ENCODE measurements around the gene AKAP8.

The AKAP8 gene

DNA sequence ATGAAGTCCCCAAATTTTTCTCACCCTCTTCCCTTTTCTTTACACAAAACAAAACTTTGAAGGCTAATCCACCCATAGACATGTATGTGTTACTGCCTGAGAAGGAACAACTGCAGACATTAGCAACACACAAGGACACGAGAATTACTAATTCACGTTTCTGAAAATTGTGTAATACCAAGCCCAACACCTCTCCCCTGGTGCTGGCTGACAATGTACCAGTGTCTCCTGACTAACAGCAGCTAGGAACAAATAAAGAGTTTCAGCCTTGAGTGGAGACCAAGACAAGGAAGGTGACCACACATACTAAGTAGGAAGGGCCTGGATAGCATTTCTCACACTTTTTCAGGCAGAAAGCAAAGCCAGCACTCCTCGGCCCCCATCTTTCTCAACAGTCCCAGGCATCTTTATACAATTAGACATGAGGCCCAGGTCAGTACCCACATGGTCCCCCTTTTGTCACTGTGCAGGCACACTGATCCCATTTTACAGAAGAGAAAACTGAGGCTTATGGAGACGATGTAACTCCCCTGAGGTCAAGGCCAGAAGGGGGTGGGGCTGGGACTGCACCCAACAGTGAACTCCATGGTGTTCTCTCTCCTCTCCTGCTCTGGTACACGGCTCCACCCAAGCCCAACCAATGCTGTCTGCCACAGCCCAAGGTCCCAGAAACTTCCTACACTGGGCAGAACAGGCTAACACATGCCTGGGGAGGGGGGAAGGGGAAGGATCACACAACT, 55.9 kb downstream of the AKAP8 start:
- Mint-ChIP-seq H3K4me1 (peaks cover 63 to 86% of the 10 kb centered on the region in 2 donors), H3K4me3 (peak overlapping the region in 1 of 2 donors; percentile 52), H3K9me3 (no peaks in the 10 kb centered on the region), H3K27ac (peak overlapping the region; percentile 91), H3K36me3 (peaks cover 4 to 37% of the 10 kb centered on the region in 2 donors), H3K27me3 (no peaks in the 10 kb centered on the region)
- DNase-seq = no peak
- ATAC-seq (replicated peaks) = no peak

DNA sequence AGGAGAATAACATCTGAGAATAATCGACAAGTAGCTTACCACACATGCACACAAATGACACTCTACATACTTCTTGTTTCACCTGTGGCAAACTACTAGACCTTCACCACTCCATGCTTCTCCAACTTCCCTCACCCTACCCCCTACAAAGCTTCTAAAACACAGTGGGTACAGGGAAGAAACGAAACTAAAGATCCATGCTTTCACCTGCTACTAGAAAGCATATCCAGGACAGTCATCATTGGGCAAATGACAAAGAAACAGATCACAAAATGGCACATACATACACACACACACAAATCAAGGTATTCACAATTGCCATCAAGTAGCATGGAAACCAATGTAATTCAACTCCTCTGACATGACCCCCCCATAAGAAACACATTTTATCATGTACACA, 57.8 kb downstream of the AKAP8 start:
- H3K27ac Mint-ChIP-seq = peak overlapping the region; percentile 88

GRCh38 chr19:15320116-15320515, 59.5 kb downstream of the AKAP8 start:
- Mint-ChIP-seq H3K4me1 (peaks cover 74 to 91% of the 10 kb centered on the region in 2 donors), H3K4me3 (no peak overlapping the region), H3K27me3 (no peaks in the 10 kb centered on the region), H3K9me3 (no peaks in the 10 kb centered on the region), H3K36me3 (peaks cover 4 to 35% of the 10 kb centered on the region in 2 donors), H3K27ac (no peak overlapping the region)
- ATAC-seq (replicated peaks) (no peak), DNase-seq (no peak)

More for the DNA sequence above, 57.8 kb downstream of the AKAP8 start:
- Mint-ChIP-seq H3K27me3 (no peaks in the 10 kb centered on the region), H3K4me3 (peak overlapping the region; percentile 11 to 26), H3K36me3 (peaks cover 4 to 33% of the 10 kb centered on the region in 2 donors), H3K4me1 (peaks cover 72 to 92% of the 10 kb centered on the region in 2 donors), H3K9me3 (no peaks in the 10 kb centered on the region)
- DNase-seq (no peak), ATAC-seq (replicated peaks) (no peak)

GRCh38 chr19:15318241-15318691, 61.3 kb downstream of the AKAP8 start:
- peak; percentile 93 for ATAC-seq (replicated peaks)
- peak; percentile 44 for DNase-seq
- H3K9me3 Mint-ChIP-seq = no peaks in the 10 kb centered on the region
- peak overlapping the region; percentile 54 to 67 for H3K4me3 Mint-ChIP-seq
- no peaks in the 10 kb centered on the region for H3K27me3 Mint-ChIP-seq
- peaks cover 4 to 37% of the 10 kb centered on the region in 2 donors for H3K36me3 Mint-ChIP-seq
- H3K4me1 Mint-ChIP-seq = peaks cover 71 to 90% of the 10 kb centered on the region in 2 donors
- H3K27ac Mint-ChIP-seq = peak overlapping the region; percentile 95

DNA sequence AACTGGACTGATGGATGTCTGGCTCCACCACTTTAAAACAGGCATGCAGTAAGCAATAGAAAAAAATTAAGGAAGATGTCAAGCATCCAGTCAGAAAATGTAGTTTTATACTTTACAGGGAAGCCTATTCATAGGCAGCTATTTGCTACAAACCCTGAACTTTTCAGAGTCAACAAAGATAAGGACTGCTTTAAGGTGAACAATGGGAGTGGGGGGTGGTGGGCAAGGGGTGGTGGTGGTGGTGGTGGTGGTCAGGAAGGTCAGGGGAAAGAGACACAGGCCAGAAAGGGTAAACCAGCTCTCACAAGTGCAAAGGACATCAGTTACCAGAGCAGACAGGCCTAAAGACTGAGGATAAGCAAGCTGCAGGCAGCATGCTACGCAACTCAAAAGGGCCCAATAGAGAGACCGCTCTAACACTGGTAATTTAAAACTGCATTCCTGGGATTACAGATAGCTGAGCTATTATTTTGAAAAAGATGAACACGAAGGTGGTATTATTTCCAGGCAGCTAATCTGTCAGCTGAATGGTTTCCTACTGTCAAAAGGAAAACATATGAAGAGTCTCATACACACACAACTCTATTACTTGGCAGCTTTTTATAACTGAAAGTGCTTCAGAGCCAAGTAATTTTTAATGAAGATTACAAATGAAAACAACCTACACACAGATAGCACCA, 62.1 kb downstream of the AKAP8 start:
- H3K9me3 Mint-ChIP-seq = no peaks in the 10 kb centered on the region
- H3K4me1 Mint-ChIP-seq = peaks cover 73 to 93% of the 10 kb centered on the region in 2 donors
- peaks cover 8 to 39% of the 10 kb centered on the region in 2 donors for H3K36me3 Mint-ChIP-seq
- DNase-seq (no peak), ATAC-seq (replicated peaks) (no peak)
- peak overlapping the region; percentile 67 to 74 for H3K4me3 Mint-ChIP-seq
- H3K27ac Mint-ChIP-seq = peak overlapping the region; percentile 95
- H3K27me3 Mint-ChIP-seq = no peaks in the 10 kb centered on the region

DNA sequence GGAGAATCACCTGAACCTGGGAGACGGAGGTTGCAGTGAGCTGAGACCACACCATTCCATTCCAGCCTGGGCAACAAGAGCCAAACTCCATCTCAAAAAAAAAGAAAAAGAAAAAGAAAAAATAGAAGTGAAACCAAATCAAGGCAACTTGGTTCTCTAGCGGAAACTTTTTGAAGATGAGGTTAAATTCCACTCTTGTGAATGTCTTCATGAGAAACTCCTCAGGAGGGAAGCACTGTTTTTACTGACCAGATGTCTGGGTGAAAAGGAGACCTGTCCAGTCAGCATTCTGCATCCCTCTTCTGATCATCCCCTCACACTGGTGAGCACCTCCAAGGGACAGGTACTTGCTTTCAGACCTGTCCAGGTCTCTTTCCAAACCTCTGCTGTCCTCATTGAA, 63.1 kb downstream of the AKAP8 start:
- H3K36me3 Mint-ChIP-seq = peaks cover 9 to 39% of the 10 kb centered on the region in 2 donors
- H3K4me1 Mint-ChIP-seq = peaks cover 71 to 94% of the 10 kb centered on the region in 2 donors
- ATAC-seq (replicated peaks) (peak; percentile 28 to 29), DNase-seq (no peak)
- peak overlapping the region; percentile 56 to 74 for H3K4me3 Mint-ChIP-seq
- no peaks in the 10 kb centered on the region for H3K9me3 Mint-ChIP-seq
- H3K27me3 Mint-ChIP-seq = no peaks in the 10 kb centered on the region
- H3K27ac Mint-ChIP-seq = peak overlapping the region; percentile 91

- Mint-ChIP-seq H3K36me3 (peaks cover 9 to 32% of the 10 kb centered on the region in 2 donors), H3K9me3 (no peaks in the 10 kb centered on the region), H3K27me3 (no peaks in the 10 kb centered on the region), H3K27ac (peak overlapping the region; percentile 77), H3K4me3 (peak overlapping the region in 1 of 2 donors; percentile 10), H3K4me1 (peaks cover 61 to 93% of the 10 kb centered on the region in 2 donors)
- no peak for ATAC-seq (replicated peaks)
- DNase-seq = no peak
These were observed 64.5 kb downstream of the AKAP8 start for GRCh38 chr19:15315101-15315500.

- Mint-ChIP-seq H3K27ac (peak overlapping the region; percentile 47), H3K36me3 (peaks cover 9 to 36% of the 10 kb centered on the region in 2 donors), H3K4me1 (peaks cover 59 to 95% of the 10 kb centered on the region in 2 donors), H3K4me3 (no peak overlapping the region), H3K9me3 (no peaks in the 10 kb centered on the region), H3K27me3 (no peaks in the 10 kb centered on the region)
- DNase-seq (no peak), ATAC-seq (replicated peaks) (no peak)
These were observed 65.8 kb downstream of the AKAP8 start for GRCh38 chr19:15313649-15314279.

GRCh38 chr19:15307169-15307568, 72.4 kb downstream of the AKAP8 start:
- H3K9me3 Mint-ChIP-seq = no peaks in the 10 kb centered on the region
- peaks cover 7 to 35% of the 10 kb centered on the region in 2 donors for H3K36me3 Mint-ChIP-seq
- H3K4me3 Mint-ChIP-seq = no peak overlapping the region
- DNase-seq (no peak), ATAC-seq (replicated peaks) (no peak)
- peaks cover 44 to 95% of the 10 kb centered on the region in 2 donors for H3K4me1 Mint-ChIP-seq
- no peaks in the 10 kb centered on the region for H3K27me3 Mint-ChIP-seq
- peak overlapping the region; percentile 61 for H3K27ac Mint-ChIP-seq

GRCh38 chr19:15305582-15306334, 73.8 kb downstream of the AKAP8 start:
- Mint-ChIP-seq H3K36me3 (peaks cover 3 to 34% of the 10 kb centered on the region in 2 donors), H3K27me3 (no peaks in the 10 kb centered on the region), H3K9me3 (no peaks in the 10 kb centered on the region), H3K4me1 (peaks cover 48 to 93% of the 10 kb centered on the region in 2 donors), H3K27ac (peak overlapping the region; percentile 37), H3K4me3 (no peak overlapping the region)
- ATAC-seq (replicated peaks) = no peak
- DNase-seq = no peak

DNA sequence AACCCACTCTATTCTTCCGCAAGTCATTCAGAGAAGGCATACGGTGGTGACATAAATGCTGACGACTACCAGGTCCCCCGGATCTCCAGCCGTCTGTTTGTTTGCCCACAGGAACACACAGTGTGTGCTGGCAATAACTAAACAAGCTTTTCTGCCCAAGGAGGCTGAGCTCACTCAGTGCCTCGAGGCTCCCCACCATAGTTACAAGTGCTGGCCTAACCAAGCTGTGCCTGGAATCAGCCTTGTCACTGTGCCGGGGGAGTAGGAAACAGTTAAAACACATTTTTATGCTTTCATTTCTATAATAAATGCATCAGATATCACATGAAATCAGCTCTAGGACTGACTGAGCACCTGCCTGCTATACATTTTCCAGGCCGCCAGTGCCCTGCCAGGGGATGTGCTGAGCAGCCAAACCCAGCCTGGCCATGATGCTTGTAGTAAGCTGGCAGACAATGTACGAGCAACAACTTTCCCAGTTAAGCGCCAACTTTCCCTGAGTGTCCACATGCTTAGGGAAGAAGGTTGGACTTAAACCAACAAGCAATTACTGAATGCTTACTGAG, 75.4 kb downstream of the AKAP8 start:
- DNase-seq = no peak
- Mint-ChIP-seq H3K9me3 (no peaks in the 10 kb centered on the region), H3K4me3 (peak overlapping the region in 1 of 2 donors; percentile 39), H3K27me3 (no peaks in the 10 kb centered on the region), H3K27ac (peak overlapping the region; percentile 37), H3K4me1 (peaks cover 53 to 95% of the 10 kb centered on the region in 2 donors), H3K36me3 (peaks cover 6 to 37% of the 10 kb centered on the region in 2 donors)
- no peak for ATAC-seq (replicated peaks)

All from stimulated activated naive B cell treated with anti-CD40 and anti-IgM and Interleukin-4, amounts not matched to agents 10 μg/mL and 1 μg/mL and 100 μg/mL, for 72 hours (primary cell).